ENCODE measurements around the gene GGTLC1.

- TF ChIP-seq POLR2AphosphoS5 (IDR thresholded peaks at IDR 0.05; ENCODE audit: low read depth, low read length) = no peak
- no peak for TF ChIP-seq CTCF (IDR thresholded peaks at IDR 0.05; ENCODE audit: control extremely low read depth in 1 of 3, insufficient read depth in 1 of 3, low read depth in 1 of 3, low read length in 3 of 3)
- no peak for TF ChIP-seq MAX (IDR thresholded peaks at IDR 0.05)
- no peak for TF ChIP-seq SRF (IDR thresholded peaks at IDR 0.05; ENCODE audit: low read depth, low read length)
- no peak for TF ChIP-seq TBP (IDR thresholded peaks at IDR 0.05; ENCODE audit: low read depth, low read length)
- no peak for TF ChIP-seq E2F6 (IDR thresholded peaks at IDR 0.05)
- no peak for TF ChIP-seq ZNF274 (IDR thresholded peaks at IDR 0.05; ENCODE audit: borderline replicate concordance, extremely low read depth, low read length)
- no peak for TF ChIP-seq BRCA1 (IDR thresholded peaks at IDR 0.05; ENCODE audit: low read depth, low read length)
- TF ChIP-seq EP300 (IDR thresholded peaks at IDR 0.05; ENCODE audit: borderline replicate concordance in 1 of 2, low read depth in 2 of 2, low read length in 2 of 2) = no peak
Observed at GRCh38 chr20:24004471-24004870, 15.9 kb upstream of the GGTLC1 start.

Data from H1 (cell line).